Measurements from ENCODE around the gene PDE11A. TPM values are rescaled to one million over a fixed set of nuclear protein-coding genes. Genes with fewer than 3 reads are reported as not detected.

The PDE11A gene
- total RNA-seq, 3 donors from 2014 or later: 0.96 to 2.3 (median 2.2) TPM

DNA sequence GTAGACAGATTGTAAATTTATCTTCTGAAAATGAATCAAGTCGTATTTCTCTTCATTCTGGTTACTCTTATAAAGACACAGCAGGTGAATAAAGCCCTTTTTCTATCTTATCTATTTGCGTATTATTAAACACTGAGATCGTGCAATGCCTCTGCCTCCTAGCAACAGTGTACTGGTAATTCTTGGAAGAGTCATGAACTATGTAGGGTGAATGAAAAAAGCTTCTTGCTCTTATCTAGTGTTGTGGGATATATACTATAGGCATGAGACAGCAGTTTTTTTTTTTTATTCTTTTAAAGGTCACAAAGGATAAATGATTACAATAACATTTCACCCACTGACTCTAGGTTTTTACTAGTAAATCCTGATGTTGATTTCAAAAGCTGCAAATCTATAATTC is 324.2 kb downstream of the PDE11A start:
- DNase-seq (ENCODE audit: low spot score in 2 of 2): no peak
- no peaks in the 10 kb centered on the region for H3K27me3 ChIP-seq
- TF ChIP-seq POLR2A (IDR thresholded peaks at IDR 0.05) (no peak), POLR2AphosphoS5 (IDR thresholded peaks at IDR 0.05) (no peak)
- TF ChIP-seq, protein P1, sequence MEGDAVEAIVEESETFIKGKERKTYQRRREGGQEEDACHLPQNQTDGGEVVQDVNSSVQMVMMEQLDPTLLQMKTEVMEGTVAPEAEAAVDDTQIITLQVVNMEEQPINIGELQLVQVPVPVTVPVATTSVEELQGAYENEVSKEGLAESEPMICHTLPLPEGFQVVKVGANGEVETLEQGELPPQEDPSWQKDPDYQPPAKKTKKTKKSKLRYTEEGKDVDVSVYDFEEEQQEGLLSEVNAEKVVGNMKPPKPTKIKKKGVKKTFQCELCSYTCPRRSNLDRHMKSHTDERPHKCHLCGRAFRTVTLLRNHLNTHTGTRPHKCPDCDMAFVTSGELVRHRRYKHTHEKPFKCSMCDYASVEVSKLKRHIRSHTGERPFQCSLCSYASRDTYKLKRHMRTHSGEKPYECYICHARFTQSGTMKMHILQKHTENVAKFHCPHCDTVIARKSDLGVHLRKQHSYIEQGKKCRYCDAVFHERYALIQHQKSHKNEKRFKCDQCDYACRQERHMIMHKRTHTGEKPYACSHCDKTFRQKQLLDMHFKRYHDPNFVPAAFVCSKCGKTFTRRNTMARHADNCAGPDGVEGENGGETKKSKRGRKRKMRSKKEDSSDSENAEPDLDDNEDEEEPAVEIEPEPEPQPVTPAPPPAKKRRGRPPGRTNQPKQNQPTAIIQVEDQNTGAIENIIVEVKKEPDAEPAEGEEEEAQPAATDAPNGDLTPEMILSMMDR (IDR thresholded peaks at IDR 0.05): no peak
- intact Hi-C loops (cut with DNase I; ENCODE audit: low total_unique reads): loop anchor here (10.0 kb wide), 1 partner anchor 594 kb away; no protein-coding TSS in a partner anchor
- H3K27ac ChIP-seq: no peak overlapping the region
- H3K4me3 ChIP-seq: no peak overlapping the region
- no peaks in the 10 kb centered on the region for H3K36me3 ChIP-seq
- no peaks in the 10 kb centered on the region for H3K4me1 ChIP-seq
- H3K9me3 ChIP-seq: no peaks in the 10 kb centered on the region

DNA sequence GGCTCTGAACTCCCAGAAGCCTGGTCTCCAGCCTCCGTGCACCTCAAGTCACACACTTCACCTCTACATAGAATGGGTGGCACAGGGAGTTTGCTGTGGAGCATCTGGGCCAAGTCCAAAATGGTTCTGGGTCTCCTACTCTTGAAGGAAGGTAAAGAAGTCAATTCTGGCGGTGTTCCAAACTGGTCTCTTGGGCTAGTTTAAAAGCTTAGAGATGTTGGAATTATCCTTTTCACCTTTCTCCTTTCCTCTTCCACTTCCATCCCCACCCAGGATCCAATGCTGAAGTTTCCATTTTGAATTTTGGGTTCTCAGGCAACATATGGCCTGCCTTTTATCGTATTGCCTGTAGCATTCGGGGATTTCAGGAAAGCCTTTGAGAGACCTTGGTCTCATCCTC is 325.2 kb downstream of the PDE11A start:
- Histone ChIP-seq H3K9me3 (no peaks in the 10 kb centered on the region), H3K36me3 (no peaks in the 10 kb centered on the region), H3K27ac (no peak overlapping the region), H3K27me3 (no peaks in the 10 kb centered on the region), H3K4me1 (no peaks in the 10 kb centered on the region), H3K4me3 (no peak overlapping the region)
- intact Hi-C loops (cut with DNase I; ENCODE audit: low total_unique reads): loop anchor here (10.0 kb wide), 1 partner anchor 593 kb away; no protein-coding TSS in a partner anchor
- TF ChIP-seq, protein P1 (IDR thresholded peaks at IDR 0.05): no peak
- TF ChIP-seq POLR2AphosphoS5 (IDR thresholded peaks at IDR 0.05): no peak
- no peak for TF ChIP-seq POLR2A (IDR thresholded peaks at IDR 0.05)
- DNase-seq (ENCODE audit: low spot score in 2 of 2): no peak

DNA sequence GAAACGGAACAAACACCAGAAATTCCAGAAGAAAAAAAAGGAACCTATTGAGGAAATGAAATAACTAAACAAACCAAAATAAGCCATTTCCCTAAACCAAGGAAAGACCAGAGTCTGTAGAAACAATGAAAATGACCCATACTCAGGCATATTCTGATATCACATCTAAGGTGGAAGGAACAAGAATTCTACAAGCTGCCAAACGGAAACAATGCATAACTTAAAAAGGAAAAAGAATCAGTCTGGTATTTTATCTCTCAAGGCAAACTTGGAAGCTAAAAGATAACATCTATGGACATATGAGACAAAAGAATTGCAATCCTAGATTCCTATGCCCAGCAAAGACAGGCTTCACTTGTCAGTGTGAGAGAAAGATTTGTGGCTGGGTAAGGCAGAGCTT is 326.2 kb downstream of the PDE11A start:
- no peak overlapping the region for H3K27ac ChIP-seq
- intact Hi-C loops (cut with DNase I; ENCODE audit: low total_unique reads): loop anchor here (10.0 kb wide), 1 partner anchor 592 kb away; no protein-coding TSS in a partner anchor
- no peak overlapping the region for H3K4me3 ChIP-seq
- no peak for DNase-seq (ENCODE audit: low spot score in 2 of 2)
- no peaks in the 10 kb centered on the region for H3K36me3 ChIP-seq
- no peaks in the 10 kb centered on the region for H3K4me1 ChIP-seq
- TF ChIP-seq POLR2A (IDR thresholded peaks at IDR 0.05): no peak
- no peak for TF ChIP-seq POLR2AphosphoS5 (IDR thresholded peaks at IDR 0.05)
- TF ChIP-seq, protein P1 (IDR thresholded peaks at IDR 0.05): no peak
- H3K27me3 ChIP-seq: no peaks in the 10 kb centered on the region
- H3K9me3 ChIP-seq: no peaks in the 10 kb centered on the region

DNA sequence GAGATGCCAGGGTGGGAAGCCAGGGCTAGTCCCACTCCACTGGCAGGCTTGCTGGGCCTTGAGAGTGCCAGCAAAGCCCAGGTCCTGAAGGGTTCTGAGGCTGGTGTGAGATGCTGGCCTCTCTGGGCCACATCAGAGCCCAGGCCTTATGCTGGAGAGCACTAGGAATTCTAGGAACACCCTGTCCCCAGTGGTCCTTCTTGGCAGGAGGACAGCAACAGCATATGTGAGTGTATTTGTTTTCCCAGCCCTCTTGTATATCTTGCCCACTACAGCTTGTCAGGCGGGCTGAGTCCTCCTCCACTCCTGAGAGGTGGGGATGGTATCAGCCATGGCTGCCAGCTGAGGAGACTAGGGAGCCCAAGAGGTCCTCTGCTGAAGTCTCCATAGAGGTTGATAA is 327.0 kb downstream of the PDE11A start:
- no peak for DNase-seq (ENCODE audit: low spot score in 2 of 2)
- Histone ChIP-seq H3K27ac (no peak overlapping the region), H3K9me3 (no peaks in the 10 kb centered on the region), H3K36me3 (no peaks in the 10 kb centered on the region), H3K4me1 (no peaks in the 10 kb centered on the region), H3K27me3 (no peaks in the 10 kb centered on the region), H3K4me3 (no peak overlapping the region)
- TF ChIP-seq POLR2AphosphoS5 (IDR thresholded peaks at IDR 0.05) (no peak), POLR2A (IDR thresholded peaks at IDR 0.05) (no peak)
- TF ChIP-seq, protein P1 (IDR thresholded peaks at IDR 0.05): no peak
- intact Hi-C loops (cut with DNase I; ENCODE audit: low total_unique reads): loop anchor here (10.0 kb wide), 1 partner anchor 591 kb away; no protein-coding TSS in a partner anchor

DNA sequence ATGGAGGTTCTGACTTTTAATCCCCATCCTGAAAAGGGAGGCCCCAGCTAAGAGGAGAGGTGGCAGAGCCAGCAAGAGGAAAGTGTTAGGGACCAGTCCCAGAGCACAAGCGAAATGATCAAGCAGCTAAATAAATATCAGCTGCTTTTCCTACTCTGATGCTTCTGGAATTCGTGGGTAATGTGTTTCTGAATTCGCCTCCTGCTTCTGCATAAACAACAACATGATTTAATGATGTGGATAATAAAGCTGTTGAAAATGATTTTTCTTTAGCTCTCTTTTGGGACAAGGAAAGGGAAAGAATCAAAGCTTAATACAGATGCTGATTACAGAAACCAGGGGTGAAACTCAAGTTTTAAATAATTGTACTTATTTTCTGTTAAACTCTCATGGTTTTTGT is 329.7 kb downstream of the PDE11A start:
- no peaks in the 10 kb centered on the region for H3K9me3 ChIP-seq
- intact Hi-C loops (cut with DNase I; ENCODE audit: low total_unique reads): loop anchor here (10.0 kb wide), 1 partner anchor 588 kb away; no protein-coding TSS in a partner anchor
- H3K27me3 ChIP-seq: no peaks in the 10 kb centered on the region
- no peaks in the 10 kb centered on the region for H3K4me1 ChIP-seq
- no peak for DNase-seq (ENCODE audit: low spot score in 2 of 2)
- no peak overlapping the region for H3K27ac ChIP-seq
- TF ChIP-seq POLR2A (IDR thresholded peaks at IDR 0.05) (no peak), POLR2AphosphoS5 (IDR thresholded peaks at IDR 0.05) (no peak)
- TF ChIP-seq, protein P1 (IDR thresholded peaks at IDR 0.05): no peak
- no peaks in the 10 kb centered on the region for H3K36me3 ChIP-seq
- H3K4me3 ChIP-seq: no peak overlapping the region
